ENCODE results near the gene ZNF507. TPM values are rescaled to one million over a fixed set of nuclear protein-coding genes. Genes with fewer than 3 reads are reported as not detected.

The ZNF507 gene
- total and polyA plus RNA-seq, 9 of the 15 experiments (the other 6 are each of a cell fraction or from before 2014, with no cell fraction given), result 2.9 to 25.0 (median 10.4) TPM

GRCh38 chr19:32405431-32406160, 60.2 kb downstream of the ZNF507 start, which contains the start of gene DPY19L3 (continued):
- TF ChIP-seq ZMIZ1 (IDR thresholded peaks at IDR 0.05; ENCODE audit: low read depth in 2 of 2, low read length in 2 of 2), result no peak
- no peak for TF ChIP-seq ZBTB34 (CRISPR knock-in tag; IDR thresholded peaks at IDR 0.05)
- no peak for TF ChIP-seq CBFA2T3 (IDR thresholded peaks at IDR 0.05)
- TF ChIP-seq HOXB6 (CRISPR knock-in tag; IDR thresholded peaks at IDR 0.05; ENCODE audit: borderline replicate concordance), result no peak
- TF ChIP-seq POLR2A (conservative IDR thresholded peaks at IDR 0.05), result peak; percentile 93
- peak; percentile 94 for TF ChIP-seq GATAD2B (IDR thresholded peaks at IDR 0.05; ENCODE audit: borderline replicate concordance)
- TF ChIP-seq ETS1 (conservative IDR thresholded peaks at IDR 0.05; ENCODE audit: control insufficient read depth, low read depth, low read length), result peak; percentile 83
- no peak for TF ChIP-seq KAT7 (CRISPR knock-in tag; IDR thresholded peaks at IDR 0.05; ENCODE audit: borderline replicate concordance)
- peak; percentile 79 for TF ChIP-seq PHF20 (IDR thresholded peaks at IDR 0.05; ENCODE audit: partially characterized antibody)
- no peak for TF ChIP-seq ZNF586 (CRISPR knock-in tag; conservative IDR thresholded peaks at IDR 0.05)
- peak; percentile 51 for TF ChIP-seq MAX (CRISPR knock-in tag; IDR thresholded peaks at IDR 0.05)
- TF ChIP-seq ZNF561 (CRISPR knock-in tag; conservative IDR thresholded peaks at IDR 0.05), result no peak
- TF ChIP-seq FIP1L1 (IDR thresholded peaks at IDR 0.05; ENCODE audit: low read depth, low read length, poor library complexity, severe bottlenecking), result peak; percentile 63
- 0 out of 2 replicates have a peak, but pooled peaks have one; percentile 15 for TF ChIP-seq ZNF197 (CRISPR knock-in tag; IDR thresholded peaks at IDR 0.05; ENCODE audit: low read depth)
- peak; percentile 69; the same call in 1 of the 2 replicates for TF ChIP-seq ZFX (CRISPR knock-in tag; IDR thresholded peaks at IDR 0.05)
- TF ChIP-seq FOXJ2 (tag; IDR thresholded peaks at IDR 0.05), result peak; percentile 60; the same call in 1 of the 2 replicates
- TF ChIP-seq NFIX (CRISPR knock-in tag; IDR thresholded peaks at IDR 0.05; ENCODE audit: low read depth), result no peak
- TF ChIP-seq NRF1 (conservative IDR thresholded peaks at IDR 0.05 in 1 of 2, IDR thresholded peaks at IDR 0.05 in 1 of 2), result peak; percentile 85 to 88
- no peak for TF ChIP-seq MBD1 (CRISPR knock-in tag; IDR thresholded peaks at IDR 0.05)
- TF ChIP-seq ZNF778 (CRISPR knock-in tag; IDR thresholded peaks at IDR 0.05), result no peak
